GM21526 (cell line): ENCODE data around the gene FBLL1.
"Not testable (repeated sequence)": the region's sequence is repeated elsewhere in the genome, so short reads cannot be mapped to it uniquely, and the experiment has no call there.

ENCODE experiments used
- ATAC-seq: cut with Tn5 transposase; IDR thresholded peaks from one replicate; pipeline ENCODE4 v1.9.1; 2021; ENCODE audit warnings: moderate library complexity; ENCODE audit not compliant: unreplicated experiment, low FRiP score

Gene FBLL1

GRCh38 chr5:168528521-168529373 is at the start of gene FBLL1:
FBLL1 (plus strand) TSS chr5:168529305; CDS start chr5:168529505, 200 bp downstream.
- ATAC-seq, result no peak

- ATAC-seq, result no peak
These were observed 48.5 kb upstream of the FBLL1 start for GRCh38 chr5:168480601-168481000.

GRCh38 chr5:168481330-168481788 is 47.7 kb upstream of the FBLL1 start:
- peak; percentile 93 for ATAC-seq

- ATAC-seq, result no peak
These were observed 46.7 kb upstream of the FBLL1 start for GRCh38 chr5:168482361-168482760.

DNA sequence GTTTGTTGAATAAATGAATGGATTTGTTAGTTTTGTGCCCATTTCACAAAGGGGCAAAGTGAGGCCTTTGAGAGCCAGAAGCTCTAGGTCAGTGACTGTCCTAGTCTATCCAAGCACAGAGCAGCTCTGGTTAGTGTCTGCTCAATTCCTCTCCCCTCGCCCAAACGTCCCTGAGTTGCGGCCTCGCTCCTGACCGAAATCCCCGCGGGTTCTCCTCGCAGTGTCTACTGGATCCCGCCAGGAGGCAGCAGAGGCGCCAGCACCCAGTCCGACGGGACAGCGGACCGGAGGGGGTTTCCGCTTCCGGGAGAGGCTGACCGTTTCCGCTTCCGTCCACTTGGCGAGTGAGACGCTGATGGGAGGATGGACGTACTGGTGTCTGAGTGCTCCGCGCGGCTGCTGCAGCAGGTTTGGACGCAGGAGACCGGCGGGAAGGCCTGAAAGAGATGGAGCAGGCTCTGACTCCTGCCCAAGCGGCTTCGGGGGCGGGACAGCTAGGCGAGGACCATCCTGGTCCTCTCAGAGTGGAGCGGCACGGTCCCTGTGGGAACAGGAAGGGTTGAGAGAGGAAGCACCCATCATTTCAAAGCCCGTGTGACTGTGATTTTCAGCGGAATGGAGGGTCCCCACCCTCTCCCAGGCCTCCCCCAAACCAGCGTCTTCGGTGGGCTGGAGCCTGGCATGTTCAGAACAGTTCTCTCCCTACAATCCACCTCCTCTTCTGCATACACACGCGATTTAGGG is 42.8 kb upstream of the FBLL1 start, which contains the start of gene RARS1:
Gene RARS1 (plus strand): TSS at position 336 of the 744 bp plus-strand sequence. CDS start 28 bp downstream, at position 364.
- peak; percentile 82 for ATAC-seq

DNA sequence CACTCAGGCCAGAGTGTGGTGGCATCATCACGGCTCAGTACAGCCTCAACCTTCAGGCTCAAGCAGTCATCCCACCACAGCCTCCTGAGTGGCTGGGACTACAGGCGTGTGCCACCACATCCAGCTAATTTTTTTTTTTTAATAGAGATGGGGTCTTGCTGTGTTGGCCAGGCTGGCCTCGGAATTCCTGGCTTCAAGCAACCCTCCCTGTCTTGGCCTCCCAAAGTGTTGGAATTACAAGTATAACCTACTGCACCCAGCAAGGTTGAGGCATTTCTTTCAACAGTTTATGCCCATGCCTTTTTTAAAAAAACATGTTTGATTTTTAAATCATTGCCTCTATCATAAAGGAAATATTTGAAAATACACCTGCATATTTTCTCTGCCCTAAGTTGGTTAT is 40.0 kb upstream of the FBLL1 start:
- no peak for ATAC-seq

DNA sequence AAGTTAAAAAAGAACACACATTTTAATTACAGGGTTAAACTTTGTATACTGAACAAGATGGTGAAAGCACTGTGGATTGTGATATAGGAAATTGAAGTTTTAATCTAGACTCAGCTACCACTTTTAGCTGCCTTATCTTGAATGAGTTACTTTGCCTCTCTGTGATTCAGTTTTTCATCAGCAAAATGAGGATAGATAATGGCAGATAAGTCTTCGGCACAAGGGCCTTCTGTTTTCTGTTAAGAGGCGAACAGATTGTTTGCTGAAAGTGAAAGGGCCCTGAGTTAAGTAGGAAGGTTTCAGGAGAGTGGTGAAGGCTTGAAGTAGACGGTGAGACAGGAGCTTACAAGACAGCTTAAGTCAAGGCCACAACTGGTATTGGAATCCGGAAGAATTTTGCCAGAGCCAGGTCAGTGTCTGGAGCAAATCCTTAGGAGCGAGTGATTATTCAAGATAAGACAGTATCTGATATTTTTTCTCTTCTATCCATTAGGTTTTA is 35.0 kb upstream of the FBLL1 start:
- no peak for ATAC-seq

DNA sequence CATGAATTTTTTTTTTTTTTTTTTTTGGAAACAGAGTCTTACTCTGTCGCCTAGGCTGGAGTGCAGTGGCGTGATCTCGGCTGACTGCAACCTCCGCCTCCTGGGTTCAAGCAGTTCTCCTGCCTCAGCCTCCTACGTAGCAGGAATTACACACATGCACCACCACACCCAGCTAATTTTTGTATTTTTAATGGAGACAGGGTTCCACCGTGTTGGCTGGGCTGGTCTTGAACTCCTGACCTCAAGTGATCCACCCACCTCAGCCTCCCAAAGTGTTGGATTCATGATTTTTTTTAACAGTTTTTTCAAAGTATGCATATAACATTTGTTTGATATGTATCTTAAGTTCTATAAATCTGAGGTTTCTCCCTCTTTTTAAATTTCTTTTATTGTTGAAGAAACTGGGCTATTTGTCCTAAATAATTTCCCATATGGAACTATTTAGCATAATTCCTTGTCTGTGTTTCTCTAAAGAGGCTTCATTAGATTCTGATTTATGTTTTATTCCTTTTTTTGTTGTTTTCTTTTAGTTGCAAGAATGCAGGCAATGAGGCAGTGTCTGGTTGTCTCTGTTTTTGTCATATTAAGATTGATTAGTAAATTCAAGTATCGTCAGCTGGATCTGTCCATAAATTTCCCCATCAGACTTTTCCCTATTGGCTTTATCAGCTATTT is 26.4 kb upstream of the FBLL1 start:
- no peak for ATAC-seq

DNA sequence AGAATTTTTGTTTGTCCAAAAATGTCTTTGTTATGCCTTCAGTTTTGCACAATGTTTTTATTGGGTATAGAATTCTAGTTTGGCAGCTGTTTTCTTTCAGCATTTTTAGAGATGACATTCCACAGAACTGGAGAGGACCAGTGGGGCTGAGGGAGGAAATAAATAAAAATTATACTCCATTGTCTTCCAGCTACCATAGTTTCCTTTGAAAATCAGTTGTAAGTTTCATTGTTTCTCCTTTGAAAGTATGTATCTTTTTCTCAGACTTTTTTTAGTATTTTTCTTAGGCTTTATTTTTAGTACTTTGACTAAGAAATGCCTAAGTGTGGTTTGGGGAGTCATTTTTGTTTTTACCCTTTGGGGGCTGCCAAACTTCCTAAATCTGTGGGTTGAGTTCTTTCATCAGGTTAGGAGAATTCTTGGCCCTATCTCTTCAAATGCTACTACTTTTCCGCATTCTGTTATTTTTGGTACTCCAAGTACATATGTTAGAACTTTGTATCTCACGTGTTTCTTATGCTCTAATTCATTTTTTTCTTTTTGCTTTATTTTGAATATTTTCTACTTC is 15.2 kb upstream of the FBLL1 start:
- no peak for ATAC-seq

DNA sequence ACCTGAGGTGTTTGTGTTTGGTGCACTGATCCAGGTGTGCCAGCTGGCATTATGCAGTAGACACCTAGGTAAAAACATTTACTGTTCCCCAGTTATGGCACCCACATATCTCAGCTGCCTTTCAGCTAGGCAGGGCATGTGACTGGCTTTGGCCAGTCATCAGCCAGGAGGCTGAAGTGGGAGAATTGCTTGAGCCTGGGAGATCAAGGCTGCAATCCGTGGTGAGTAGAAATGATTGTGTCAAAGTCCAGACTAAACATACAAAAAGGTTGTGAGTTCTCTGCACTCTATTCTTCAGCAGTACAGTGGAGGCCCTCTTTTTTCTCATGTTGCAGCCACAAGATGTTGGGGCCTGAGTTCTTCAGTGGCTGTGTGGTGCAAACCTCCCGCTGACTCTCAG is 3.2 kb upstream of the FBLL1 start:
- no peak for ATAC-seq

- no peak for ATAC-seq
These were observed 1.3 kb upstream of the FBLL1 start for GRCh38 chr5:168527756-168528295.

DNA sequence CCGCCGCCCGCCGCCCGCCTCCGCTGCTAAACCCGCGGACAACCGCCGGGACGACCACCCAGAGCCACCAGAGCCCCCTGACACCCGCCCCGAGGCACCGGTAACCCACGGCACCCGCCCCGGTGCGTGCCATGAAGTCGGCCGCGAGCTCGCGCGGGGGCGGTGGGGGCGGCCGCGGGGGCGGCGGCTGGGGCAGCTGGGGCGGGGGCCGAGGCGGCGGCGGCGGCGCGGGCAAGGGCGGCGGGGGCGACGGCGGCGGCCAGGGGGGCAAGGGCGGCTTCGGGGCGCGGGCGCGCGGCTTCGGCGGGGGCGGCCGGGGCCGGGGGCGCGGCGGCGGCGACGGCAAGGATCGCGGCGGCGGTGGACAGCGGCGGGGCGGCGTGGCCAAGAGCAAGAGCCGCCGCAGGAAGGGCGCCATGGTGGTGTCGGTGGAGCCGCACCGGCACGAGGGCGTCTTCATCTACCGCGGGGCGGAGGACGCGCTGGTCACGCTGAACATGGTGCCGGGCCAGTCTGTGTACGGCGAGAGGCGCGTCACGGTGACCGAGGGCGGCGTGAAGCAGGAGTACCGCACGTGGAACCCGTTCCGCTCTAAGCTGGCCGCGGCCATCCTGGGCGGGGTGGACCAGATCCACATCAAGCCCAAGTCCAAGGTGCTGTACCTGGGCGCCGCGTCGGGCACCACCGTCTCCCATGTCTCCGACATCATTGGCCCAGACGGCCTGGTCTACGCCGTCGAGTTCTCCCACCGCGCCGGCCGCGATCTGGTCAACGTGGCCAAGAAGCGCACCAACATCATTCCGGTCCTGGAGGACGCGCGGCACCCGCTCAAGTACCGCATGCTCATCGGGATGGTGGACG is 499 bp downstream of the FBLL1 start:
- ATAC-seq, result no peak

GRCh38 chr5:168530621-168531150 is 1.6 kb downstream of the FBLL1 start:
- ATAC-seq, result no peak

- ATAC-seq, result no peak
These were observed 2.1 kb downstream of the FBLL1 start for GRCh38 chr5:168531191-168531590.

GRCh38 chr5:168531987-168532864 is 3.1 kb downstream of the FBLL1 start:
- no peak for ATAC-seq

DNA sequence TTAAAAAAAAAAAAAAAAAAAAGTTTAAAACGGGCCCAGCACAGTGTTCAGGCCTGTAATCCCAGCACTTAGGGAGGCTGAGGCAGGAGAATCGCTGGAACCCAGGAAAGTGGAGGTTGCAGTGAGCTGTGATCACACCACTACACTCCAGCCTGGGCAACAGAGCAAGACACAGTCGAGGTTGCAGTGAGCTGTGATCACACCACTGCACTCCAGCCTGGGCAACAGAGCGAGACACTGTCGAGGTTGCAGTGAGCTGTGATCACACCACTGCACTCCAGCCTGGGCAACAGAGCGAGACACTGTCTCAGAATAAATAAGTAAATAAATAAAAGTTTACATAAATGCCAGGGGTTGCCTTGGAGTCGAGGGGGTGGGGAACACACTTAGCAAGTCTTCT is 5.2 kb downstream of the FBLL1 start:
- not testable (repeated sequence) for ATAC-seq

GRCh38 chr5:168537176-168537575 is 8.1 kb downstream of the FBLL1 start:
- ATAC-seq, result no peak

DNA sequence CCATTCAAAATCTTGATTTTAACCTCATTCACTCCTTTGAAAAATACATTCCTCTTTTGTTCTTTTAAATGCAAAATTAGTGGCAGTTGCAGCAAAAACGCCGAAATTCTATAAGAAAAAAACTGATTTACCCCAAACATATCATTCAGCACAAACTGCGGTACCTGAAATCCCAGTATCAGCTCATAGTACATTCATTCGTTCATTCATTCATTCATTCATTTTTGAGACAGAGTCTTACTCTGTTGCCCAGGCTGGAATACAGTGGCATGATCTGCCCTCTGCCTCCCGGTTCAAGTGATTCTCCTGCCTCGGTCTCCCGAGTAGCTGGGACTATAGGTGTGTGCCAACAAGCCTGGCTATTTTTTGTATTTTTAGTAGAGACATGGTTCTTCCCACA is 20.4 kb downstream of the FBLL1 start:
- ATAC-seq, result no peak
